HepG2 (cell line): ENCODE results near the gene PTF1A. TPM values are rescaled to one million over a fixed set of nuclear protein-coding genes. Genes with fewer than 3 reads are reported as not detected.

Experiments used
- ADNP ChIP-seq: sonication (generic); formaldehyde crosslinking; IDR thresholded peaks from 2 replicates; pipeline ENCODE4 v1.4.0; 2020; ENCODE audit warnings: missing genetic modification reagents
- CEBPG ChIP-seq: IDR thresholded peaks from 2 replicates; pipeline ENCODE4 v1.6.1; 2016
- CHCHD3 ChIP-seq: sonication (generic); formaldehyde crosslinking; IDR thresholded peaks from 2 replicates; pipeline ENCODE4 v1.8.0; 2022; ENCODE audit warnings: mild to moderate bottlenecking, missing genetic modification reagents, moderate library complexity
- DZIP1 ChIP-seq: sonication (generic); formaldehyde crosslinking; IDR thresholded peaks from 2 replicates; pipeline ENCODE4 v1.5.0; 2020; ENCODE audit warnings: mild to moderate bottlenecking, missing genetic modification reagents
- FOXK1 ChIP-seq: sonication (generic); formaldehyde crosslinking; IDR thresholded peaks from 2 replicates; pipeline ENCODE4 v1.4.0; 2020; ENCODE audit warnings: low read depth, missing genetic modification reagents, borderline replicate concordance
- IKZF1 ChIP-seq: fragments of 450-650 bp; IDR thresholded peaks from 2 replicates; pipeline ENCODE4 v1.7.1; 2016
- KDM6A ChIP-seq: IDR thresholded peaks from 2 replicates; pipeline ENCODE4 v1.6.1; 2016; ENCODE audit warnings: low read depth
- SCMH1 ChIP-seq: sonication (generic); formaldehyde crosslinking; IDR thresholded peaks from 2 replicates; pipeline ENCODE4 v1.9.0; 2021; ENCODE audit warnings: missing genetic modification reagents, mild to moderate bottlenecking, borderline replicate concordance
- SKI ChIP-seq: fragments of 450-650 bp; IDR thresholded peaks from one replicate; pipeline ENCODE4 v1.6.1; 2018; ENCODE audit warnings: mild to moderate bottlenecking; ENCODE audit not compliant: partially characterized antibody
- STAT5B ChIP-seq: sonication (generic); formaldehyde crosslinking; IDR thresholded peaks from 2 replicates; pipeline ENCODE4 v1.4.0; 2020; ENCODE audit warnings: missing genetic modification reagents
- SYNCRIP ChIP-seq: fragments of 200-400 bp; formaldehyde crosslinking; IDR thresholded peaks from 2 replicates; pipeline ENCODE4 v1.6.1; 2018; ENCODE audit warnings: mild to moderate bottlenecking, low read depth, low read length; ENCODE audit not compliant: insufficient read depth
- THAP11 ChIP-seq: IDR thresholded peaks from 2 replicates; pipeline ENCODE4 v1.6.1; 2016; ENCODE audit warnings: missing biosample characterization, missing genetic modification reagents
- THAP7 ChIP-seq: sonication (generic); formaldehyde crosslinking; IDR thresholded peaks from 2 replicates; pipeline ENCODE4 v1.8.1; 2023; ENCODE audit warnings: mild to moderate bottlenecking, missing genetic modification reagents
- ZBED4 ChIP-seq: sonication (generic); formaldehyde crosslinking; IDR thresholded peaks from 2 replicates; pipeline ENCODE4 v1.4.0; 2020; ENCODE audit warnings: missing genetic modification reagents, borderline replicate concordance
- ZFY ChIP-seq: sonication (generic); formaldehyde crosslinking; IDR thresholded peaks from 2 replicates; pipeline ENCODE4 v1.4.0; 2020; ENCODE audit warnings: missing genetic modification reagents
- ZNF101 ChIP-seq: sonication (generic); formaldehyde crosslinking; IDR thresholded peaks from 2 replicates; pipeline ENCODE4 v1.4.0; 2020; ENCODE audit warnings: mild to moderate bottlenecking, low read depth, missing genetic modification reagents, borderline replicate concordance
- ZNF282 ChIP-seq: fragments of 450-650 bp; IDR thresholded peaks from 2 replicates; pipeline ENCODE4 v1.6.1; 2018; ENCODE audit not compliant: partially characterized antibody
- ZNF431 ChIP-seq: sonication (generic); formaldehyde crosslinking; IDR thresholded peaks from 2 replicates; pipeline ENCODE4 v1.9.0; 2022; ENCODE audit warnings: missing genetic modification reagents, low read depth, mild to moderate bottlenecking, borderline replicate concordance
- ZNF543 ChIP-seq: sonication (generic); formaldehyde crosslinking; IDR thresholded peaks from 2 replicates; pipeline ENCODE4 v1.4.0; 2020; ENCODE audit warnings: mild to moderate bottlenecking, missing genetic modification reagents
- ZNF574 ChIP-seq: sonication (generic); formaldehyde crosslinking; IDR thresholded peaks from 2 replicates; pipeline ENCODE4 v1.4.0; 2020; ENCODE audit warnings: missing genetic modification reagents
- ZNF672 ChIP-seq: sonication (generic); formaldehyde crosslinking; IDR thresholded peaks from 2 replicates; pipeline ENCODE4 v1.8.1; 2022; ENCODE audit warnings: missing genetic modification reagents
- ZNF7 ChIP-seq: IDR thresholded peaks from 2 replicates; pipeline ENCODE4 v1.6.1; 2016; ENCODE audit warnings: missing biosample characterization, missing genetic modification reagents
- ZNF766 ChIP-seq: sonication (generic); formaldehyde crosslinking; IDR thresholded peaks from 2 replicates; pipeline ENCODE4 v1.5.0; 2020; ENCODE audit warnings: missing genetic modification reagents, borderline replicate concordance
- polyA plus RNA-seq, 8 experiments: library from polyadenylated mRNA; depleted of rRNA in 3 of 8; stranded (reverse) in 7 of 8; unstranded in 1 of 8; fragments of >200 nt; fragmentation: Illumina TruSeq in 4 of 8; extraction: Trizol in 4 of 8; gene quantifications; 2 replicates each; pipeline versions ENCODE4 v1.2.1 to v1.2.3, GENCODE V29; 2011 to 2016; ENCODE audit warnings: low read depth in 4 of 8, missing spikeins in 1 of 8, mixed read lengths in 1 of 8; ENCODE audit not compliant: insufficient read depth in 1 of 8
- total RNA-seq, 5 experiments: library from RNA; depleted of rRNA; stranded (reverse); fragments of >200 nt; fragmentation: Illumina TruSeq; extraction: Trizol; gene quantifications; 2 replicates each; pipeline ENCODE4 v1.2.3, GENCODE V29; 2016; ENCODE audit warnings: low read depth in 1 of 5

PTF1A gene
- total and polyA plus RNA-seq, 2 of the 13 experiments (the other 11 are each of a cell fraction or from before 2014, with no cell fraction given): not detected

GRCh38 chr10:23186178-23186577 is 5.9 kb upstream of the PTF1A start (continued):
- no peak for TF ChIP-seq ZNF574
- 0 out of 2 replicates have a peak, but pooled peaks have one; percentile 5 for TF ChIP-seq THAP11 (CRISPR knock-in tag)
- no peak for TF ChIP-seq ZFY
- no peak for TF ChIP-seq KDM6A
- TF ChIP-seq SCMH1: no peak
- no peak for TF ChIP-seq IKZF1
- no peak for TF ChIP-seq CHCHD3 (CRISPR knock-in tag)
- no peak for TF ChIP-seq ZNF672 (CRISPR knock-in tag)
- TF ChIP-seq STAT5B (CRISPR knock-in tag): no peak
- TF ChIP-seq CEBPG: peak; percentile 43
- no peak for TF ChIP-seq SYNCRIP
- TF ChIP-seq FOXK1 (CRISPR knock-in tag): no peak
- no peak for TF ChIP-seq ZNF282
- no peak for TF ChIP-seq THAP7 (CRISPR knock-in tag)
- no peak for TF ChIP-seq ZNF7 (CRISPR knock-in tag)
- TF ChIP-seq ZNF543 (CRISPR knock-in tag): no peak
- peak; percentile 78; the same call in 1 of the 2 replicates for TF ChIP-seq ADNP (CRISPR knock-in tag)
- no peak for TF ChIP-seq DZIP1 (CRISPR knock-in tag)
- no peak for TF ChIP-seq SKI
- TF ChIP-seq ZNF766: no peak
- no peak for TF ChIP-seq ZBED4
- no peak for TF ChIP-seq ZNF431 (CRISPR knock-in tag)
- no peak for TF ChIP-seq ZNF101 (CRISPR knock-in tag)
